HG03196 (cell line): ENCODE data around the gene KCNAB2.
A peak's percentile ranks its signal among the peaks of the same experiment; 100 is the strongest.

ENCODE experiments used
- ATAC-seq: cut with Tn5 transposase; IDR thresholded peaks from one replicate; pipeline ENCODE4 v1.9.1; 2021; ENCODE audit not compliant: unreplicated experiment

KCNAB2 gene

DNA sequence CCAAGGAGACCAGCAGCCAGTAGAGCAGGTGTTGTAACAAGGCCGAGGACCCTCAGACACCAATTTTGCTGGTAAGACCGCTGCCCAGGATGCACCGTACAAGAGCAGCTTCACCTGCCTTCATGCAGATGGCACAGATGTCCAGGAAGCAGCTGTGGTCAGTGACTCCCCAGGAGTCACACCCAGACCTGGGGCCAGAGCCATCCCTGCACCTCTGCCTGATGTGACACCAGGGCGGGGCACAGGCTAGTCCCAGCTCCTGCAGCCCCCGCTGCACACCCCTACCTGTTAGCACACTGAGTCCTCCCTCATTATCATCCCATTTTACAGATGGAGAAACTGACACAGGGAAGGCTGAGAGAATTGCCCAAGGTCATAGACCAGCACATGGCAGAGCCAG is 16.3 kb upstream of the KCNAB2 start:
- no peak for ATAC-seq

GRCh38 chr1:6030132-6030531 is 15.6 kb upstream of the KCNAB2 start:
- no peak for ATAC-seq

- no peak for ATAC-seq
Observed at GRCh38 chr1:6030547-6031261, 15.0 kb upstream of the KCNAB2 start.

GRCh38 chr1:6033124-6033523 is 12.6 kb upstream of the KCNAB2 start:
- no peak for ATAC-seq

GRCh38 chr1:6033986-6034749 is 11.5 kb upstream of the KCNAB2 start:
- no peak for ATAC-seq

DNA sequence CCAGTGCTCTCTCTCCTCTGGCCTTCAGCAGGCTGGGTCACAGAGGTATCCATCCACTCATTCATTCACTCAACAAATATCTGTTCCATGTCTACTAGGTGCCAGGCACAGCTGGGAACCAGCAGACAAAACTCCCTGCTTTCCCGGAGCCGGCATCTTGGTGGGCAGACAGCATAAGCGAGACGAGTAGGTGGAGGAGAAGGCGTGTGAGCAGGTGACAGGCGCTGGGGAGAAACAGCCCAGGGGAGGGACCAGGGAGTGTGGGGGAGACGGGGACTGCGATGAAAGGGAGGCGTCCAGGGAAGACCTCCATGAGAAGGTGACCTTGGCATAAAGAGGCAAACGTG is 11.0 kb upstream of the KCNAB2 start:
- no peak for ATAC-seq

DNA sequence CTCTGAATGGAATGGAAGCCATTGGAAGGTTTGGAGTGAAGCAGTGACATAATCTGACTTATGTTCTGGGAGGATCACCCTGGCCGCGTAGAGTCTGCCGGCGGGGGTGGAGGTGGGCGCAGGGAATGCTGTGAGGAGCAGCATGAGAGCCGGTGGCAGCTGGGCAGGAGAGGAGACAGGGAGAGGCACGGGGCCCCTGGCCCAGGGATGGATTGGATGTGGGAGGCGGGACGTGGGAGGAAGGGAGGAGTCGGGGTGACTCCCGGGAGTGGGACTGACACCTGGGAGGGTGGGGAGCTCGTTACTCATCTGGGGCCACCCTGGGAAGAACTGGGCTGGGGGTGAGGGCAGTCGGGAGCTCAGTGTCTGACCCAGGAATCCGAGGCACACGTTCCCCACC is 10.4 kb upstream of the KCNAB2 start:
- ATAC-seq: no peak

DNA sequence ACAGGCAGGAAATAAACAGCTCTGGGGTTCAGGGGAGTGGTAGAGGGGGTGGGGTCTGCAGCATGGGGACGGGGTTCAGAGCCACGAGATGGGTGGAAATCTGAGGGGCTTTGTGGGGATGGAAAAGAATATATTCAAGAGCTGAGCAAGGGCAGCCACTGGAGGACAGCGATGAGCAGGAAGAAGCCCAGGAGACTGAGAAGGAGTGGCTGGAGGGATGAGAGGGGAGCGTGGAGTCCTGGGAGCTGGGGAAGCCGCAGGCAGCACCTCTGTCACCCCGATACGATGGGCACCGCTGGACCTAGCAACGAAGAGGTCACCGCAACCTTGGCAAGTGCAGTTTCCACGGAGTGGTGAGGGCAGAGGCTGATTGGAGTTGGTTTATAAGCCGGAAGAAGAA is 10.0 kb upstream of the KCNAB2 start:
- no peak for ATAC-seq

DNA sequence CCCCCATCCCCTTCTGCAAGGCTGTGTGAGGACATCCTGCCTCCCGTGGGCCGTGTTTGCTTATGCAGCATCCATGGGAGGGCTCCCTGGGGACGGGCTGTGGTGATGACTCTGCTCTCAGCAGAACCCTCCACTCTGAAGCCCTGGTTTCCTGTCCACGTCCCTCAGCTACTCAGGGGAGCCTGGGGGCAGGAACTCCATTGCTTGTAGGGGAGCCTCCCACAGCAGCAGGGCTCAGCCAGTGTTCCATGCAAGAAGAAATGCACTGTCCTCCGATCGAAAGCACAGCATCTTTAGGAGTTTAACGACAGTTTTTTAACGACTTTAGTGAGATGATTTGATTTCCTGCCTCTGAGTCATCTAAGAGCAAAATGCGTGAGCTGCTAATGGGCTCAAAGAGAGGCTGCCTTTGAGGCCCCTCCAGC is 8.3 kb upstream of the KCNAB2 start:
- ATAC-seq: peak; percentile 73

DNA sequence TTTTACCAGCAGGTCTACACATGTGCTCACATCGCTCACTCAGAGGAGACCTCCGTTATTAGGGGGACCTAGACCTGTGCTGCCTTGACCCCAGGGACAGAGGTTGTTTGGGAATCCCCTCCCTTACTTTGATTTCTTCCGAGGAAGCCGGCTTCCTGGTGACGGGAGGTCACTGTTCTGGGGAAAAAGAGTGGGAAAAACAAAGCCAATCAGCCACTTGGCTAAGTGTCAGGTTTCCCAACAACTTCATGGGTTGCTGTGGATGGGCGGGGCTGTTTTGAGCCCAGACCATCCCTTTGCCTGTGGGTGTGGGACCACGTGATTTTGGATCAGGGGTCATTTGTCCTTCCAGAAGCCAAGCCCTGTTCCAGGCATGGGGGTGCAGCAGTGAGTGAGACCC is 7.1 kb upstream of the KCNAB2 start:
- no peak for ATAC-seq

- ATAC-seq: no peak
Observed at GRCh38 chr1:6039031-6039430, 6.7 kb upstream of the KCNAB2 start.

- ATAC-seq: no peak
Observed at GRCh38 chr1:6040444-6040843, 5.2 kb upstream of the KCNAB2 start.

DNA sequence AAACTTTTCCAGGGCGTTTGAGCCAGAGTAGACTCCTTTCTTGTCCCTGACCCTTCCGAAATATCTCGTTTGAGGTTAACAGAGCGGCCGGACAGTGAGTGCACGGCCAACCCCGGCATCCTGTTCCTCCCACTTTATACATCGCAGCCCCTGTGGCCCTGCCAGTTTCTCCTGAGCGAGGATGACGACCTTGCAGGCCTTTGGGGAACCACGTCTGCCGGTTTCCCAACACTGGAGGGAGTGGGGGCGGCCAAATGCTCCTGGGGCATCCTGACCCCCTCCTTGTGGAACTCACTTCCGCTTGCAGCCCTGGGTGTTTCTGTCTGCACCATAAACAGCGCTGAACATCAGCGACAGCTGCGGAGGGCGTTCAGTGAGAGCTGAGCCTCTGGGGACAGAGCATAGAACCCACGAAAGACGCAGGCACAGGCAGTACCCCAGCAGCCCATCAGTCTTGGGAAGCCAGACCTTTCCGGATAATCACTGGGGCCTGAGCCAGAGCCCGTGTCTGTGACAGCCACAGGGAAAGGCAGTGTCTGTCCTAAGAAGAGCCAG is 4.8 kb upstream of the KCNAB2 start:
- ATAC-seq: no peak

GRCh38 chr1:6041432-6042062 is 4.1 kb upstream of the KCNAB2 start:
- no peak for ATAC-seq

DNA sequence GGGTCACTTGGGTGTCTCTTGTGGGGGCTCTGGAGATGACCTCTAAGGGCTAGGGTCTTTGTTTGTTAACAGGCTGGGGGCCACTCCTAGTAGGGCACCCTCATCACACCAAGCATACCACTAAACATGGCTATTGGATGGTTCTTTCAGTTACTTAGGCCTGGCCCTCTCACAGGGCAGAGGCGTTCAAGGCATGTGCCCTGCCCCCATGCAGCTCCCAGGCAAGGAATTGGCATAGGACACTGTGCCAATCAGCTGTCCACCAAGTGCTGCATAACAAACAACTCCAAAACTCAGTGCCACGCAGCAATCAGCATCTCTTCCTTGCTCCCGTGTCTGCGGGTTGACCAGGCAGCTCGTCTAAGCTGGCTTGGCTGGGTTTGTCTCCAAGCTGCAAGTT is 2.1 kb upstream of the KCNAB2 start:
- ATAC-seq: no peak

- ATAC-seq: no peak
Observed at GRCh38 chr1:6044481-6045109, 1.1 kb upstream of the KCNAB2 start.

DNA sequence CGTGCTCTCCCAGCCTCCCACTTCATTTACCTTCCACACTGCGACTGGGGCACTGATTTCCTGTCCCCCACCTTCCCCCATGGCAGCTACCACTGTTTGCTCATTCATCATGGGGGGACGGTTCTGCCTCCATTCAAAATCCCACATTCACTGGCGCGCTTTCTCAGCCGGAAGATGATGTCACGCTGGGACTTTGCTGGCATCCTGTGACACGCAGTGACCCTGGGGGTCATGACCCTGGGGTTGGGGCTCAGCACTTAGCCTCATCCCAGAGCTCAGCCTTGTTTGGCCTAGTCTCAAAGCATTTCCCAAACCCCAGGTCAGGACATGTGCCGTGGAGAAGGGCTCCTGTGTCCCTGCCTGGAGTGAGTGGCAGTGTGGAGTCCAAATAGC is 582 bp upstream of the KCNAB2 start:
- ATAC-seq: no peak

DNA sequence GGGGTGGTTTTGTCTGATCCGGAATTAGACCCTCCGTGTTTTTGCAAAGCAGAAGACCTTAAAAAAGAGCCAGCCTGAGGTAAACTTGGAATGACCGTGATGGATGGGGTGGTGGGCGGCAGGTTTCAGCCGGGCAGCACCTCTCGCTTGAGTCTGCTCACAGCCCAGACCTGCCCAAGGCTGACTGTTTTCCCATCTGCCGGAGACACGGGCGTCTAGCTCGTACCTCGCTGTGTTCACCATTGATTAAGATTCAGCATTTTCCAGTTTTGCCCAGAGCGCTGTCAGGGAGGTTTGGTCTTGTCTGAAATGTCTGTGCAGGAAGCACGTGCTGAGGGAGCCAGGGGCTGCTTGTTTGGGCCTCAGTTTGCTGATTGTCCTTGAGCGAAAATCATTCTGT is 591 bp downstream of the KCNAB2 start:
- ATAC-seq: no peak

- no peak for ATAC-seq
Observed at GRCh38 chr1:6048179-6048867, 2.6 kb downstream of the KCNAB2 start.

DNA sequence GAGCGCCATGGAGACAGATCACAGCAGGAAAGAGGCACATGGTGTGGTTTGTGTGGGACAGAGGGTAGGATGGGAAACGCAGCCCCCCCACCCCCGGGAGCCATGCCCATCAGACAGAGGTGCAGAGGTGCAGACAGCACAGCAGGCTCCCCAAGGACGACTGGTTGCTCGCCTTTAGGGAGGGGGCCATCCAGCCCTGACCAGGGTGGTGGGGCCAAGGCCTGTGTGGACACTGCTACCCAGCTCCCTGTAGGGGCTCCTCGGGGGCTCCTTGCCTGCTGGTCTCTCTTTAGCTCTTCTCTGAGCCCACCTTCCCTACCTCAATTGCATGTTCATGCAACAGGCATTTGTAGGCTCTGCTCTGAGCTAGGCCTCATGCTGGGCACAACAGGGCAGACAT is 3.7 kb downstream of the KCNAB2 start:
- ATAC-seq: no peak

DNA sequence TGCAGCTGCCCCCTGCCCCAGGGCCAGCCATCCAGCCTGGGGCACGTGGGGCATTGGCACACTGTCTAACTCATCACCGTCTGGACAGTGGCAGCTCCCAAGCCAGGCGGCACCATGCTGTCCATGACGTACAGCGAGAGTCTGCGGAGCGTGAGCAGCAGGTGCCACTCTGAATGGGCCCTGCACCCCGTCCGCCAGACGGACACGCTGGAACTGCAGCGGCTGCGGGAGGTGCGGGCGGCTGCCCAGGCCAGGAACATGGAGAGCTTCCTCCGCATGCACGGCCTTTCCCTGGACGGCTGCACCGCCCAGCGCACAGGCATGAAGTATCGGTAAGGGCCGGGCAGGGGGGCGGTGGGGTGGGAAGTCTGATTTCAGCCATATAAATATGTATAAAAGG is 5.7 kb downstream of the KCNAB2 start:
- ATAC-seq: no peak
